ENCODE data around the gene SLC22A16. TPM values are rescaled to one million over a fixed set of nuclear protein-coding genes. Genes with fewer than 3 reads are reported as not detected.

SLC22A16 gene
- total and polyA plus RNA-seq, 2 donors (not counting 3 experiments of a cell fraction or from before 2014, with no cell fraction given) = not detected

- Histone ChIP-seq H4K20me1 (replicated peaks; ENCODE audit: control insufficient read depth, extremely low read depth, insufficient read depth, low read length) (no peaks in the 10 kb centered on the region), H3K4me1 (ENCODE audit: control insufficient read depth, extremely low read depth, insufficient read depth, low read length) (no peaks in the 10 kb centered on the region), H3K9ac (replicated peaks; ENCODE audit: extremely low read depth, insufficient read depth, low read length) (no peak overlapping the region), H3K79me2 (ENCODE audit: control insufficient read depth, insufficient read depth, low read length) (no peaks in the 10 kb centered on the region), H2AFZ (ENCODE audit: low read depth, low read length) (no peak overlapping the region), H3K9me3 (replicated peaks; ENCODE audit: control insufficient read depth, insufficient read depth, low read length) (no peaks in the 10 kb centered on the region), H3K27ac (ENCODE audit: insufficient read depth, low read depth, low read length) (no peak overlapping the region), H3K36me3 (ENCODE audit: control insufficient read depth in 2 of 2, extremely low read depth in 1 of 2, insufficient read depth in 2 of 2, low read length in 2 of 2) (no peaks in the 10 kb centered on the region), H3K4me3 (replicated peaks in 1 of 3; ENCODE audit: insufficient read depth in 1 of 3, low read depth in 1 of 3, low read length in 3 of 3) (no peak overlapping the region), H3K9me1 (replicated peaks; ENCODE audit: control insufficient read depth, extremely low read depth, insufficient read depth, low read length) (no peaks in the 10 kb centered on the region), H3K4me2 (ENCODE audit: insufficient read depth, low read length) (no peak overlapping the region), H3K27me3 (ENCODE audit: control insufficient read depth in 2 of 2, insufficient read depth in 2 of 2, low read length in 2 of 2) (peaks cover 11 to 22% of the 10 kb centered on the region in 2 experiments)
- intact Hi-C loops (cut with micrococcal nuclease) (no loop called here), dilution Hi-C loops (cut with MboI; ENCODE audit: extremely low pct_ligation_motif_present, low sequenced_read_pairs) (no loop called here)
- no TSS peak for BruUV-seq (replicated peaks)
- DNase-seq (ENCODE audit: low read depth, low spot score) = no peak
- POLR2A ChIA-PET = no interaction called here
- CTCF ChIA-PET = interaction anchor here (1.0 to 1.4 kb wide), 3 partner anchors 8 to 12 kb away, joined by 3 to 4 read pairs (median 3); no protein-coding TSS in a partner anchor
- TF ChIP-seq JUN (IDR thresholded peaks at IDR 0.05; ENCODE audit: borderline replicate concordance, insufficient read depth, insufficient read length, low read depth) (no peak), CTCF (IDR thresholded peaks at IDR 0.05; ENCODE audit: extremely low read depth in 1 of 2, insufficient read depth in 1 of 2, low read depth in 1 of 2, low read length in 2 of 2) (no peak), EZH2 (IDR thresholded peaks at IDR 0.05; ENCODE audit: borderline replicate concordance, low read depth, low read length, severe bottlenecking) (no peak), POLR2AphosphoS5 (IDR thresholded peaks at IDR 0.05; ENCODE audit: insufficient read depth, low read depth, low read length) (no peak), POLR2A (IDR thresholded peaks at IDR 0.05; ENCODE audit: low read depth, low read length) (no peak), MYC (IDR thresholded peaks at IDR 0.05; ENCODE audit: low read depth, low read length) (no peak), FOS (IDR thresholded peaks at IDR 0.05; ENCODE audit: borderline replicate concordance, insufficient read depth, low read length) (no peak), GATA2 (IDR thresholded peaks at IDR 0.05; ENCODE audit: insufficient read depth, insufficient read length, low read depth, low read length) (no peak)
- TF ChIP-seq, protein P1, sequence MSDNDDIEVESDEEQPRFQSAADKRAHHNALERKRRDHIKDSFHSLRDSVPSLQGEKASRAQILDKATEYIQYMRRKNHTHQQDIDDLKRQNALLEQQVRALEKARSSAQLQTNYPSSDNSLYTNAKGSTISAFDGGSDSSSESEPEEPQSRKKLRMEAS (IDR thresholded peaks at IDR 0.05; ENCODE audit: insufficient read depth, insufficient read length) = no peak
- no peak for FAIRE-seq
Observed at GRCh38 chr6:110448846-110449540, 27.4 kb downstream of the SLC22A16 start.
